Sigmoid colon (tissue), 4 donors: ENCODE data around the gene QKI.

Experiments used
- EP300 ChIP-seq, 4 donors: sonication (generic); formaldehyde crosslinking; IDR thresholded peaks; one replicate each; pipeline ENCODE4 v1.6.1; 2017; ENCODE audit warnings: antibody characterized with exemption in 4 of 4
- TF ChIP-seq, protein P1 (sequence below), 4 experiments: fragments of 450-650 bp in 3 of 4; fragments of 200-600 bp in 1 of 4; IDR thresholded peaks; one replicate each; pipeline ENCODE4 v1.5.1; 2016 to 2019; ENCODE audit warnings: antibody characterized with exemption in 4 of 4, mild to moderate bottlenecking in 3 of 4, moderate library complexity in 2 of 4

DNA sequence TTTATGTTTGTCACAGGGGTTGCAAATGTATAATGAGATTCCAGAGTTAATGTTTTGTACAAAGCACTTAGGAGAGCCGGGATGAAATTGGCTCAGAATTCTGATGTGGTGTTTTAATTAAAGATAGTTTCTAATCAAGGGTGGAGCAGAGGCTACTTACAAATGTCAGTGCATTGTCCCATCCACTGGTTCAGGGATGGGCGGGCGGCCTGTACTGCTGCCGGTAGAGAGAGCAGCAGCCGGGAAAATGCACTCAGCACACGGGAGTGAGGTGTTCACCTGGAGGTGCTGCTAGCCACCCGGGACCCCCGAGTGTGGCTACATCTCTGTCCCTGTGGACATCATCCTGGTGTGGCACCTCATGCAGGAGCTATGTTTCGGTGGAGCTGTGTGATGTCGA lies 193.3 kb downstream of the QKI start:
- no peak for TF ChIP-seq EP300 (IDR thresholded peaks at IDR 0.05)
- TF ChIP-seq, protein P1, sequence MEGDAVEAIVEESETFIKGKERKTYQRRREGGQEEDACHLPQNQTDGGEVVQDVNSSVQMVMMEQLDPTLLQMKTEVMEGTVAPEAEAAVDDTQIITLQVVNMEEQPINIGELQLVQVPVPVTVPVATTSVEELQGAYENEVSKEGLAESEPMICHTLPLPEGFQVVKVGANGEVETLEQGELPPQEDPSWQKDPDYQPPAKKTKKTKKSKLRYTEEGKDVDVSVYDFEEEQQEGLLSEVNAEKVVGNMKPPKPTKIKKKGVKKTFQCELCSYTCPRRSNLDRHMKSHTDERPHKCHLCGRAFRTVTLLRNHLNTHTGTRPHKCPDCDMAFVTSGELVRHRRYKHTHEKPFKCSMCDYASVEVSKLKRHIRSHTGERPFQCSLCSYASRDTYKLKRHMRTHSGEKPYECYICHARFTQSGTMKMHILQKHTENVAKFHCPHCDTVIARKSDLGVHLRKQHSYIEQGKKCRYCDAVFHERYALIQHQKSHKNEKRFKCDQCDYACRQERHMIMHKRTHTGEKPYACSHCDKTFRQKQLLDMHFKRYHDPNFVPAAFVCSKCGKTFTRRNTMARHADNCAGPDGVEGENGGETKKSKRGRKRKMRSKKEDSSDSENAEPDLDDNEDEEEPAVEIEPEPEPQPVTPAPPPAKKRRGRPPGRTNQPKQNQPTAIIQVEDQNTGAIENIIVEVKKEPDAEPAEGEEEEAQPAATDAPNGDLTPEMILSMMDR (IDR thresholded peaks at IDR 0.05), result no peak
